ENCODE measurements around the gene PEA15. TPM values are rescaled to one million over a fixed set of nuclear protein-coding genes. Genes with fewer than 3 reads are reported as not detected.

PEA15 gene
- total and polyA plus RNA-seq, 4 donors, result 8.1 to 44.5 (median 11.1) TPM

DNA sequence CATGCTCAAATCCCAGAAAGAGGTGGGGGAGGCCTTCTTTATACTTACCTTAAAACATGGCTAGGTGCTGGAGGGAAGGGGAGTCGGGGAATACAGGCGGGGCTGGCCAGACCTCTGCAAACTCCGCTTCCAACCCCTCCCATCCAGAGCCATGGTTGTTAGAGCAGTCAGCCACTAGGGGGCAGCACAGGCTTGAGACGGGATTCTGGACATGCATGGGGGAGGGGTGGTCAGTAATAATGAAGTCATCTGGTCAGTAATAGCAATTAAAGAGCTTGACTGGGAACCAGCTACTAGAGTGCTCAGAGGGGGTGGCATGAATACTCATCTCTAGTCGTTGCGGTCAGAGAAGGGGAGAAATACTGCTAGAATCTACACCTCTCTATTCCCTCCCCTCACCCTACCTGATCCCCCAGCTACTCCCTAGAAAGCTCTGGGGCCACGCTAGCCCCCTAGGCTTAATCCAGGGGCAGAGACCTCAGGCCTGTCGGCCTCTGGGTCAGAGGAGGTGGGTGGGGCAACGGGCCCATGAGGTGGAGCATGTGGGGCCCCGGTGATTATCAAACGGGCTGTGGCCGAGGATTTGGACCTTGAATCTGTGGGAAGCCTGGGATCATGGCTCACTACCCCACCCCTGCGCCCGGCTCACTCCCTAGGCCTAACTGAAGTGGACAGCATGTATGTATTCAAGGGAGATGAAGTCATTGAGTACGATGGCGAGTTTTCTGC, 11.9 kb upstream of the PEA15 start:
- Histone ChIP-seq H3K4me1 (ENCODE audit: control insufficient read depth in 4 of 4, insufficient read depth in 4 of 4, low read length in 3 of 4) (peaks cover 2 to 7% (median 5%) of the 10 kb centered on the region in 4 donors), H3K9ac (ENCODE audit: low read depth in 1 of 2, low read length in 2 of 2) (no peak overlapping the region), H3K27ac (ENCODE audit: low read depth in 1 of 2, low read length in 2 of 2) (no peak overlapping the region), H3K36me3 (ENCODE audit: control insufficient read depth in 4 of 4, insufficient read depth in 3 of 4, low read depth in 1 of 4, low read length in 3 of 4) (no peaks in the 10 kb centered on the region), H3K27me3 (ENCODE audit: control insufficient read depth in 4 of 4, insufficient read depth in 4 of 4, low read length in 3 of 4) (no peaks in the 10 kb centered on the region), H3K4me3 (ENCODE audit: low read depth in 1 of 3, low read length in 3 of 3) (no peak overlapping the region), H3K9me3 (ENCODE audit: control insufficient read depth in 4 of 4, low read length in 3 of 4) (no peaks in the 10 kb centered on the region)
- WGBS, result 20% methylated on average over 16 of the region's 16 CpGs
- peak; percentile 89 for DNase-seq (ENCODE audit: low spot score)
- no peak for TF ChIP-seq HNF4A (conservative IDR thresholded peaks at IDR 0.05)
- no peak for TF ChIP-seq GABPA (IDR thresholded peaks at IDR 0.05 in 1 of 2, conservative IDR thresholded peaks at IDR 0.05 in 1 of 2)
- TF ChIP-seq, protein P1, sequence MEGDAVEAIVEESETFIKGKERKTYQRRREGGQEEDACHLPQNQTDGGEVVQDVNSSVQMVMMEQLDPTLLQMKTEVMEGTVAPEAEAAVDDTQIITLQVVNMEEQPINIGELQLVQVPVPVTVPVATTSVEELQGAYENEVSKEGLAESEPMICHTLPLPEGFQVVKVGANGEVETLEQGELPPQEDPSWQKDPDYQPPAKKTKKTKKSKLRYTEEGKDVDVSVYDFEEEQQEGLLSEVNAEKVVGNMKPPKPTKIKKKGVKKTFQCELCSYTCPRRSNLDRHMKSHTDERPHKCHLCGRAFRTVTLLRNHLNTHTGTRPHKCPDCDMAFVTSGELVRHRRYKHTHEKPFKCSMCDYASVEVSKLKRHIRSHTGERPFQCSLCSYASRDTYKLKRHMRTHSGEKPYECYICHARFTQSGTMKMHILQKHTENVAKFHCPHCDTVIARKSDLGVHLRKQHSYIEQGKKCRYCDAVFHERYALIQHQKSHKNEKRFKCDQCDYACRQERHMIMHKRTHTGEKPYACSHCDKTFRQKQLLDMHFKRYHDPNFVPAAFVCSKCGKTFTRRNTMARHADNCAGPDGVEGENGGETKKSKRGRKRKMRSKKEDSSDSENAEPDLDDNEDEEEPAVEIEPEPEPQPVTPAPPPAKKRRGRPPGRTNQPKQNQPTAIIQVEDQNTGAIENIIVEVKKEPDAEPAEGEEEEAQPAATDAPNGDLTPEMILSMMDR (IDR thresholded peaks at IDR 0.05; ENCODE audit: low read depth, low read length, missing input control), result peak; percentile 98
- TF ChIP-seq RAD21 (IDR thresholded peaks at IDR 0.05), result peak; percentile 99
- peak in 1 of 2 donors; percentile 40 for TF ChIP-seq JUND (IDR thresholded peaks at IDR 0.05)
- TF ChIP-seq, protein P2, sequence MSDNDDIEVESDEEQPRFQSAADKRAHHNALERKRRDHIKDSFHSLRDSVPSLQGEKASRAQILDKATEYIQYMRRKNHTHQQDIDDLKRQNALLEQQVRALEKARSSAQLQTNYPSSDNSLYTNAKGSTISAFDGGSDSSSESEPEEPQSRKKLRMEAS (IDR thresholded peaks at IDR 0.05), result no peak
- TF ChIP-seq TAF1 (conservative IDR thresholded peaks at IDR 0.05), result no peak

DNA sequence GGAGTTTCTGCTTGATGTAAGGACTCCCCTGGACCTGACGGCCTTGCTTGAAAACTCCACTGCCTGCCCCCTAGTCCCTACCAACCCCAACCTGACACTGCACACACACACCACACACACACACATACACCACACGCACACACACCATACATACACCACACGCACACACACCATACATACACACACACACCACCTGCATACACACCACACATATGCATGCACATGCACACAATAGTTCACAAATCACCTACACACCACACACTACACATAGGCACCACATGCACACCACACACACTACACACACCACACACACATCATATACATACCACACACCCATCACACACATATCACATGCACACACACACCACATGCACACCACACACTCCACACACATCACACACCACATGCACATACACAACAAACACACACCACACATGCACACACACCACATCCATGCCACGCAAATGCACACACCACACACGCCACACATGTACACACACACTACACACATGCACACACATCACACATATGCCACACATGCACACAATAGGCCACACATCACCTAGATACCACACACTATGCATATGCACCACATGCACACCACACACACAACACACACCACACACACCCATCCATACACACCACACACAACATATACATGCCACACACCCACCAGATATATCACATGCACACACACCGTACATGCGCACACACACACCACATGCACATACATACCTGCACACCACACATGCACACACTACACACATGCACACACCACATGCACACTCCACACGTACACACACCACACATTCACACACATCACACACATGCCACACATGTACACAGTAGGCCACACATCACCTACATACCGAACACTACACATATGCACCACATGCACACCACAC, 11.1 kb upstream of the PEA15 start:
- no peaks in the 10 kb centered on the region for H3K36me3 ChIP-seq (ENCODE audit: control insufficient read depth in 4 of 4, insufficient read depth in 3 of 4, low read depth in 1 of 4, low read length in 3 of 4)
- H3K9me3 ChIP-seq (ENCODE audit: control insufficient read depth in 4 of 4, low read length in 3 of 4), result no peaks in the 10 kb centered on the region
- H3K27me3 ChIP-seq (ENCODE audit: control insufficient read depth in 4 of 4, insufficient read depth in 4 of 4, low read length in 3 of 4), result no peaks in the 10 kb centered on the region
- no peak for DNase-seq (ENCODE audit: low spot score)
- no peak for TF ChIP-seq JUND (IDR thresholded peaks at IDR 0.05)
- no peak overlapping the region for H3K27ac ChIP-seq (ENCODE audit: low read depth in 1 of 2, low read length in 2 of 2)
- WGBS, result 87% methylated on average over 9 of the region's 9 CpGs
- peaks cover 2 to 7% (median 5%) of the 10 kb centered on the region in 4 donors for H3K4me1 ChIP-seq (ENCODE audit: control insufficient read depth in 4 of 4, insufficient read depth in 4 of 4, low read length in 3 of 4)
- H3K9ac ChIP-seq (ENCODE audit: low read depth in 1 of 2, low read length in 2 of 2), result no peak overlapping the region
- no peak overlapping the region for H3K4me3 ChIP-seq (ENCODE audit: low read depth in 1 of 3, low read length in 3 of 3)

DNA sequence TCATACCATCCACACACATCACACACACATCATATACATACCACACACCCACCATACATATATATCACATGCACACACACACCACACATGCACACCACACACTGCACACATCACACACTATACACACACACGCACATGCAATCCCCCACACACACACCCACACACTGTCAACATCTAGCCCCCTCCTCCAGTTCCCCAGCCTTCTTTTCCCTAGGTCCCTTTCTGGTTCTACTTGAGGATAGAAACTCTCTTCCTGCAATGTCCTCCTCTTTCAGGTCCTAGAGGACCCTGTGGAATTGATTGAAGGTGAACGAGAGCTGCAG, 10.5 kb upstream of the PEA15 start:
- Histone ChIP-seq H3K4me3 (ENCODE audit: low read depth in 1 of 3, low read length in 3 of 3) (no peak overlapping the region), H3K27ac (ENCODE audit: low read depth in 1 of 2, low read length in 2 of 2) (no peak overlapping the region), H3K36me3 (ENCODE audit: control insufficient read depth in 4 of 4, insufficient read depth in 3 of 4, low read depth in 1 of 4, low read length in 3 of 4) (no peaks in the 10 kb centered on the region), H3K4me1 (ENCODE audit: control insufficient read depth in 4 of 4, insufficient read depth in 4 of 4, low read length in 3 of 4) (peaks cover 2 to 7% (median 5%) of the 10 kb centered on the region in 4 donors), H3K9ac (ENCODE audit: low read depth in 1 of 2, low read length in 2 of 2) (no peak overlapping the region), H3K9me3 (ENCODE audit: control insufficient read depth in 4 of 4, low read length in 3 of 4) (no peaks in the 10 kb centered on the region), H3K27me3 (ENCODE audit: control insufficient read depth in 4 of 4, insufficient read depth in 4 of 4, low read length in 3 of 4) (no peaks in the 10 kb centered on the region)
- DNase-seq (ENCODE audit: low spot score), result no peak
- 65% methylated on average over 2 of the region's 2 CpGs for WGBS
- no peak for TF ChIP-seq RAD21 (IDR thresholded peaks at IDR 0.05)
- TF ChIP-seq HNF4G (IDR thresholded peaks at IDR 0.05), result no peak
- TF ChIP-seq, protein P2 (IDR thresholded peaks at IDR 0.05), result no peak
- TF ChIP-seq YY1 (IDR thresholded peaks at IDR 0.05), result no peak
- TF ChIP-seq FOXA2 (IDR thresholded peaks at IDR 0.05), result no peak
- TF ChIP-seq RXRA (IDR thresholded peaks at IDR 0.05), result no peak
- TF ChIP-seq SP1 (IDR thresholded peaks at IDR 0.05), result no peak
